Head of caudate nucleus (tissue), 42 donors: Measurements from ENCODE around the gene CMPK1.
A peak's percentile ranks its signal among the peaks of the same experiment; 100 is the strongest.
"Not testable (repeated sequence)": the region's sequence is repeated elsewhere in the genome, so short reads cannot be mapped to it uniquely, and the experiment has no call there.

Experiments
- DNase-seq, 42 donors: peaks; one replicate each; pipeline versions ENCODE4 v3.0.0 to v3.0.0-alpha.2; 2020 to 2021; ENCODE audit warnings: mixed read lengths in 7 of 42
- intact Hi-C: fragments of 100-400 bp; cut with DNase I; formaldehyde crosslinking; loops from one replicate; pipeline ENCODE4 v1.15.0; 2022

Gene CMPK1

GRCh38 chr1:47333578-47333921 is at the start of gene CMPK1:
CMPK1 (plus strand) TSS chr1:47333790; CDS start chr1:47333946, 156 bp downstream.
- intact Hi-C loops = loop anchor here (2.0 kb wide), 1 partner anchor 19 kb away; the partner anchor contains the start of gene STIL
- peak; percentile 61 to 94 (median 85) for DNase-seq

- DNase-seq, intact Hi-C loops: not testable (repeated sequence)
Measured at GRCh38 chr1:47288116-47288515, 45.5 kb upstream of the CMPK1 start.

- intact Hi-C loops, DNase-seq: not testable (repeated sequence)
Measured at GRCh38 chr1:47294863-47295262, 38.7 kb upstream of the CMPK1 start.

- intact Hi-C loops = no loop called here
- no peak for DNase-seq
Measured at GRCh38 chr1:47295579-47295978, 38.0 kb upstream of the CMPK1 start.

GRCh38 chr1:47298025-47298699 is 35.4 kb upstream of the CMPK1 start:
- intact Hi-C loops = no loop called here
- DNase-seq = no peak

GRCh38 chr1:47302472-47302871 is 31.1 kb upstream of the CMPK1 start:
- intact Hi-C loops = no loop called here
- no peak for DNase-seq

- DNase-seq = no peak
- intact Hi-C loops = no loop called here
Measured at GRCh38 chr1:47309427-47309826, 24.2 kb upstream of the CMPK1 start.

GRCh38 chr1:47313915-47314664 is 19.5 kb upstream of the CMPK1 start, which contains the start of gene STIL:
STIL (minus strand) TSS chr1:47314147; CDS start chr1:47310319, 3,828 bp downstream.
- DNase-seq = peak; percentile 98 to 100 (median 99)
- intact Hi-C loops = loop anchor here (2.0 kb wide), 1 partner anchor 19 kb away; the partner anchor contains the start of gene CMPK1

- no peak for DNase-seq
- intact Hi-C loops = no loop called here
Measured at GRCh38 chr1:47317841-47318240, 15.7 kb upstream of the CMPK1 start.

- intact Hi-C loops, DNase-seq: not testable (repeated sequence)
Measured at GRCh38 chr1:47319968-47320367, 13.6 kb upstream of the CMPK1 start.

- DNase-seq = no peak
- intact Hi-C loops = no loop called here
Measured at GRCh38 chr1:47323599-47324031, 10.0 kb upstream of the CMPK1 start.

GRCh38 chr1:47324682-47325081 is 8.9 kb upstream of the CMPK1 start:
- intact Hi-C loops = no loop called here
- DNase-seq = no peak

- intact Hi-C loops = no loop called here
Measured at GRCh38 chr1:47325528-47325927, 8.1 kb upstream of the CMPK1 start.

GRCh38 chr1:47326271-47326670 is 7.3 kb upstream of the CMPK1 start:
- intact Hi-C loops = no loop called here
- no peak for DNase-seq

More at GRCh38 chr1:47325528-47325927, 8.1 kb upstream of the CMPK1 start:
- DNase-seq = no peak

- no peak for DNase-seq
- intact Hi-C loops = no loop called here
Measured at GRCh38 chr1:47328992-47329391, 4.6 kb upstream of the CMPK1 start.

GRCh38 chr1:47330212-47330611 is 3.4 kb upstream of the CMPK1 start:
- DNase-seq = no peak
- intact Hi-C loops = no loop called here

GRCh38 chr1:47331875-47332274 is 1.7 kb upstream of the CMPK1 start:
- intact Hi-C loops = loop anchor here (2.0 kb wide), 1 partner anchor 17 kb away; the partner anchor contains the start of gene STIL
- DNase-seq = no peak

GRCh38 chr1:47332779-47333577 is 612 bp upstream of the CMPK1 start:
- intact Hi-C loops = loop anchor here (2.0 kb wide), 1 partner anchor 18 kb away; the partner anchor contains the start of gene STIL
- DNase-seq = peak in 3 of 42 donors; percentile 1 to 25 (median 6)
